Fibroblast of lung (primary cell): ENCODE data around the gene DDX54. TPM values are rescaled to one million over a fixed set of nuclear protein-coding genes. Genes with fewer than 3 reads are reported as not detected.

ENCODE experiments used
- DNase-seq, 2 donors: peaks; one replicate each; pipeline versions ENCODE4 v3.0.0 to v3.0.0-alpha.2; 2010; ENCODE audit warnings: low read depth in 2 of 2
- H2AFZ ChIP-seq: 2 replicates; pipeline ENCODE4 v1.5.1; 2012; ENCODE audit warnings: low read length, control low read depth, inconsistent platforms
- H3K27ac ChIP-seq: 2 replicates; pipeline ENCODE4 v1.5.1; 2011; ENCODE audit warnings: low read length, control low read depth; ENCODE audit not compliant: insufficient read depth
- H3K27me3 ChIP-seq: 2 replicates; pipeline ENCODE4 v1.5.1; 2011; ENCODE audit warnings: mild to moderate bottlenecking, low read length; ENCODE audit not compliant: control insufficient read depth, insufficient read depth
- H3K36me3 ChIP-seq: 2 replicates; pipeline ENCODE4 v1.5.1; 2011; ENCODE audit warnings: low read length; ENCODE audit not compliant: control insufficient read depth, insufficient read depth
- H3K4me1 ChIP-seq: 2 replicates; pipeline ENCODE4 v1.5.1; 2011; ENCODE audit warnings: low read length; ENCODE audit not compliant: control insufficient read depth, insufficient read depth; ENCODE audit errors: extremely low read depth
- H3K4me2 ChIP-seq: 2 replicates; pipeline ENCODE4 v1.5.1; 2011; ENCODE audit warnings: low read length, control low read depth; ENCODE audit not compliant: insufficient read depth; ENCODE audit errors: extremely low read depth
- H3K4me3 ChIP-seq, 4 experiments: fragments of 200-600 bp in 1 of 4; sonication (generic) in 1 of 4; replicated peaks in 1 of 4; 2 replicates each; pipeline ENCODE4 v1.5.1; 2011 to 2016; ENCODE audit warnings: low read length in 4 of 4, low read depth in 3 of 4, mild to moderate bottlenecking in 3 of 4, control low read depth in 2 of 4, inconsistent platforms in 1 of 4, mixed read lengths in 1 of 4; ENCODE audit not compliant: insufficient read depth in 1 of 4; ENCODE audit errors: control extremely low read depth in 1 of 4
- H3K79me2 ChIP-seq: 2 replicates; pipeline ENCODE4 v1.5.1; 2012; ENCODE audit warnings: mild to moderate bottlenecking, low read length, inconsistent platforms; ENCODE audit not compliant: control insufficient read depth, insufficient read depth
- H3K9ac ChIP-seq: 2 replicates; pipeline ENCODE4 v1.5.1; 2011; ENCODE audit warnings: mild to moderate bottlenecking, low read length, control low read depth; ENCODE audit not compliant: insufficient read depth
- H3K9me3 ChIP-seq: 2 replicates; pipeline ENCODE4 v1.5.1; 2012; ENCODE audit warnings: low read depth, low read length; ENCODE audit not compliant: control insufficient read depth, insufficient read depth
- H4K20me1 ChIP-seq: 2 replicates; pipeline ENCODE4 v1.5.1; 2011; ENCODE audit warnings: low read length; ENCODE audit not compliant: control insufficient read depth, insufficient read depth; ENCODE audit errors: extremely low read depth
- EZH2 ChIP-seq: IDR thresholded peaks from 2 replicates; pipeline ENCODE4 v1.5.1; 2012; ENCODE audit warnings: low read length, control low read depth, mild to moderate bottlenecking; ENCODE audit errors: missing control alignments
- polyA plus RNA-seq, 2 donors: library from polyadenylated mRNA; depleted of rRNA in 1 of 2; stranded (reverse) in 1 of 2; unstranded in 1 of 2; fragments of >200 nt; gene quantifications; 2 replicates each; pipeline ENCODE4 v1.2.1, GENCODE V29; 2011 to 2012; ENCODE audit warnings: missing spikeins in 1 of 2
- total RNA-seq: library from RNA; depleted of rRNA; stranded (reverse); fragments of >200 nt; gene quantifications from 2 replicates; pipeline ENCODE4 v1.2.1, GENCODE V29; 2014
- TF ChIP-seq, protein P1 (sequence below), 2 donors: IDR thresholded peaks in 1 of 2; conservative IDR thresholded peaks in 1 of 2; 1 replicate in 1 of 2; 2 replicates in 1 of 2; pipeline ENCODE4 v1.5.1; 2011 to 2012; ENCODE audit warnings: low read length in 2 of 2, control low read depth in 1 of 2, inconsistent platforms in 1 of 2, low read depth in 1 of 2, mild to moderate bottlenecking in 1 of 2

DDX54 gene
- total and polyA plus RNA-seq, 2 donors (not counting 1 experiment from before 2014, with no cell fraction given), result 20.5 to 23.6 TPM

- H3K4me3 ChIP-seq, result no peak overlapping the region
- H3K27ac ChIP-seq, result no peak overlapping the region
- H3K4me2 ChIP-seq, result no peak overlapping the region
- TF ChIP-seq EZH2, result no peak
- TF ChIP-seq, protein P1, sequence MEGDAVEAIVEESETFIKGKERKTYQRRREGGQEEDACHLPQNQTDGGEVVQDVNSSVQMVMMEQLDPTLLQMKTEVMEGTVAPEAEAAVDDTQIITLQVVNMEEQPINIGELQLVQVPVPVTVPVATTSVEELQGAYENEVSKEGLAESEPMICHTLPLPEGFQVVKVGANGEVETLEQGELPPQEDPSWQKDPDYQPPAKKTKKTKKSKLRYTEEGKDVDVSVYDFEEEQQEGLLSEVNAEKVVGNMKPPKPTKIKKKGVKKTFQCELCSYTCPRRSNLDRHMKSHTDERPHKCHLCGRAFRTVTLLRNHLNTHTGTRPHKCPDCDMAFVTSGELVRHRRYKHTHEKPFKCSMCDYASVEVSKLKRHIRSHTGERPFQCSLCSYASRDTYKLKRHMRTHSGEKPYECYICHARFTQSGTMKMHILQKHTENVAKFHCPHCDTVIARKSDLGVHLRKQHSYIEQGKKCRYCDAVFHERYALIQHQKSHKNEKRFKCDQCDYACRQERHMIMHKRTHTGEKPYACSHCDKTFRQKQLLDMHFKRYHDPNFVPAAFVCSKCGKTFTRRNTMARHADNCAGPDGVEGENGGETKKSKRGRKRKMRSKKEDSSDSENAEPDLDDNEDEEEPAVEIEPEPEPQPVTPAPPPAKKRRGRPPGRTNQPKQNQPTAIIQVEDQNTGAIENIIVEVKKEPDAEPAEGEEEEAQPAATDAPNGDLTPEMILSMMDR (conservative IDR thresholded peaks at IDR 0.05 in 1 of 2, IDR thresholded peaks at IDR 0.05 in 1 of 2; ENCODE audit: low read depth in 1 of 2, low read length in 2 of 2), result no peak
- DNase-seq, result no peak
- no peak overlapping the region for H2AFZ ChIP-seq
- no peaks in the 10 kb centered on the region for H3K79me2 ChIP-seq
- H4K20me1 ChIP-seq, result no peaks in the 10 kb centered on the region
- peaks cover 3% of the 10 kb centered on the region for H3K4me1 ChIP-seq
- H3K36me3 ChIP-seq, result peaks cover 31% of the 10 kb centered on the region
- H3K27me3 ChIP-seq, result no peaks in the 10 kb centered on the region
- no peaks in the 10 kb centered on the region for H3K9me3 ChIP-seq
- no peak overlapping the region for H3K9ac ChIP-seq
These were observed 19.5 kb downstream of the DDX54 start for GRCh38 chr12:113165521-113166450.

DNA sequence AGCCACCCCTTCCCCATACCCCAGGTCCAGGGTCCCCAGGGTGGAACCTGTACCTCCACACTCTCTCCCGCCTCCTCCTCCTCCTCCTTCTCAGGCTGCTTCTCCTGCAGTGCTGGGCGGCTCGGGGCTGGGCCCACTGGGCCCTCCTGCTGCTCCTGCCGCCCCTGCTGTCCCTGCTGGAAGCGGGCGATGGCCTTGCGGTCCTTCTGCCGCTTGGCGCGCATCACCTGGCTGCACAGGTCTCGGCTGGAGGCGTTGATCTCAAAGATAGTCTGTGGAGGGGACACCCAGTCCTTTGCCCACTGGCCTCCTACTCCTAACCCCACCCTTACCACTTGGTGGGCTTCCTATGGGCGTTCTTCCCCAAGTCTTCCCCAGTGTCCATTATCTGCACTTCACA is 21.3 kb downstream of the DDX54 start:
- no peaks in the 10 kb centered on the region for H3K9me3 ChIP-seq
- H3K36me3 ChIP-seq, result peaks cover 31% of the 10 kb centered on the region
- H3K4me1 ChIP-seq, result peaks cover 3% of the 10 kb centered on the region
- no peak overlapping the region for H3K27ac ChIP-seq
- H3K4me2 ChIP-seq, result no peak overlapping the region
- DNase-seq, result no peak
- TF ChIP-seq EZH2, result no peak
- TF ChIP-seq, protein P1 (conservative IDR thresholded peaks at IDR 0.05 in 1 of 2, IDR thresholded peaks at IDR 0.05 in 1 of 2; ENCODE audit: low read depth in 1 of 2, low read length in 2 of 2), result no peak
- H3K9ac ChIP-seq, result no peak overlapping the region
- no peak overlapping the region for H3K4me3 ChIP-seq
- no peaks in the 10 kb centered on the region for H4K20me1 ChIP-seq
- H2AFZ ChIP-seq, result no peak overlapping the region
- no peaks in the 10 kb centered on the region for H3K79me2 ChIP-seq
- no peaks in the 10 kb centered on the region for H3K27me3 ChIP-seq

DNA sequence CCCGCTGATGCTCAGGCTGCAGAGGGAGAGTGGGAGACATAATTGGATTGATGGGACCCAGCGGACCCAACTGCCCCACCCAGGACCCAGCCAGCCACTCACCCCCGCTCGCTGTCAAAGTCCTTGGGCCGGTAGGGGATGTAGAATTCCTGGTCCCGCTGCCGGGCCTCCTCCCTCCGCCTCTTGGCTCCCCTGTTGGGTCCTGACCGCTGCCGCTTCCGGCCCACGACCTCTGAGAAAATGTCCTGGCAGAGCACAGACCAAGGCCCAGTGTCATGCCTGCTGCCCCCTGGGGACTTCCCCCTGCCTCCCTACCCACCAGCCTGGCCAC is 22.3 kb downstream of the DDX54 start:
- H3K27me3 ChIP-seq, result no peaks in the 10 kb centered on the region
- no peaks in the 10 kb centered on the region for H3K9me3 ChIP-seq
- no peaks in the 10 kb centered on the region for H3K79me2 ChIP-seq
- H3K36me3 ChIP-seq, result peaks cover 30% of the 10 kb centered on the region
- peaks cover 3% of the 10 kb centered on the region for H3K4me1 ChIP-seq
- no peak overlapping the region for H3K4me2 ChIP-seq
- H3K4me3 ChIP-seq, result no peak overlapping the region
- no peak overlapping the region for H2AFZ ChIP-seq
- H3K27ac ChIP-seq, result no peak overlapping the region
- DNase-seq, result no peak
- no peak overlapping the region for H3K9ac ChIP-seq
- H4K20me1 ChIP-seq, result no peaks in the 10 kb centered on the region
- no peak for TF ChIP-seq EZH2
- TF ChIP-seq, protein P1 (conservative IDR thresholded peaks at IDR 0.05 in 1 of 2, IDR thresholded peaks at IDR 0.05 in 1 of 2; ENCODE audit: low read depth in 1 of 2, low read length in 2 of 2), result no peak
